Measurements from ENCODE around the gene CARHSP1. TPM values are rescaled to one million over a fixed set of nuclear protein-coding genes. Genes with fewer than 3 reads are reported as not detected.

Gene CARHSP1
- polyA plus RNA-seq, 1 donor (not counting 4 experiments of a cell fraction or from before 2014, with no cell fraction given), result 61.9 TPM

DNA sequence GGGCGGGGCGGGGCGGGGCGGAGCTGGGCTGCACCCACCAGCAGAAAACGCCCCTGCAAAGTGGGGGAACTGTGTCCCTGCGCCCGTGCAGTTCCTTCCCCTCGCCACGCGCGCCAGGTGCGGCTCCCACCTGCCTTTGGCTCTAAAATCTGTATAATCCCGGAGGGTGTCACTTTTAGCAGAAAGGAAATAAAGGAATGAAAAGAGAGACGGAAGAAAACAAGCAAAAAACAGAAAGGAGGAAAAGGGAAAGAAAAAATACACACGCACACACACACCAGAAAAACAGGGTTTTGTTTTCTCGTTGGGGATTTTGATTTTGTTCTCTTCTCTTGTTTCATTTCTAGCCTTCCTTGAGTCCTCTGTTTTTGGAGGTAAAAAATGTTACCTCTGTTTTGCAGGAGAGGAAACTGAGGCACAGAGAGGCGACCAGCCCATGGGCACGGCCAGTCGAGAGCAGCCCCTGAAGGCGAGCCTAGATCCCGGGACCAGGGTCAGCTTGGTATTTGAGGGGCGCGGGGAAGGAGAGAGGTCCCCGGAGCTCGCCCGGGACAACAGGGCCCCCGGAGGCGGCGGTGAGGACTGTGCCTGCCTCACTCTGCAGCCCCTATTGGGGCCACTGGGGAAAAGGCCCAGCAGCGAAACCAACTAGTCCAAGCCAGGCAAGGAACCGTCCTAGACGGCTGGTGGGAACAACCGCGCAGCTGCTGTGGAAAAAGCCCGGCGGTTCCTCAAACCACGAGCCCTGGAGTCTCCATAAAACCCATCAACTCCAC, 594 bp upstream of the CARHSP1 start:
- peak overlapping the region; percentile 57 to 59 (median 58) for H3K4me3 ChIP-seq (ENCODE audit: control insufficient read depth in 2 of 3, extremely low read depth in 1 of 3, insufficient read depth in 2 of 3, low read depth in 1 of 3, low read length in 3 of 3)
- H3K36me3 ChIP-seq (ENCODE audit: control insufficient read depth in 2 of 2, extremely low read depth in 1 of 2, insufficient read depth in 2 of 2, low read length in 2 of 2), result peaks cover under 1 to 1% of the 10 kb centered on the region in 2 experiments
- peaks cover 5% of the 10 kb centered on the region for H3K9me1 ChIP-seq (ENCODE audit: control insufficient read depth, extremely low read depth, insufficient read depth, low read length)
- H3K27me3 ChIP-seq (ENCODE audit: control insufficient read depth, extremely low read depth, insufficient read depth, low read length), result no peaks in the 10 kb centered on the region
- DNase-seq (ENCODE audit: low read depth, low spot score) (no peak), FAIRE-seq (no peak)
- peaks cover 37% of the 10 kb centered on the region for H3K79me2 ChIP-seq (ENCODE audit: control insufficient read depth, insufficient read depth, low read length)
- peaks cover 12% of the 10 kb centered on the region for H4K20me1 ChIP-seq (ENCODE audit: control insufficient read depth, extremely low read depth, insufficient read depth, low read length)
- H2AFZ ChIP-seq (ENCODE audit: control insufficient read depth, low read length), result no peak overlapping the region
- peaks cover 35% of the 10 kb centered on the region for H3K4me1 ChIP-seq (ENCODE audit: control insufficient read depth, extremely low read depth, insufficient read depth, low read length)
- no peaks in the 10 kb centered on the region for H3K9me3 ChIP-seq (ENCODE audit: control insufficient read depth, low read depth, low read length)
- peak overlapping the region; percentile 76 for H3K4me2 ChIP-seq (ENCODE audit: control insufficient read depth, extremely low read depth, insufficient read depth, low read depth, low read length)
- dilution Hi-C loops (cut with MboI; ENCODE audit: extremely low pct_ligation_motif_present, low sequenced_read_pairs), result no loop called here
- peak overlapping the region; percentile 13 for H3K27ac ChIP-seq (ENCODE audit: control insufficient read depth, insufficient read depth, low read length)
- TF ChIP-seq EZH2 (IDR thresholded peaks at IDR 0.05; ENCODE audit: low read length), result no peak
- TF ChIP-seq, protein P1, sequence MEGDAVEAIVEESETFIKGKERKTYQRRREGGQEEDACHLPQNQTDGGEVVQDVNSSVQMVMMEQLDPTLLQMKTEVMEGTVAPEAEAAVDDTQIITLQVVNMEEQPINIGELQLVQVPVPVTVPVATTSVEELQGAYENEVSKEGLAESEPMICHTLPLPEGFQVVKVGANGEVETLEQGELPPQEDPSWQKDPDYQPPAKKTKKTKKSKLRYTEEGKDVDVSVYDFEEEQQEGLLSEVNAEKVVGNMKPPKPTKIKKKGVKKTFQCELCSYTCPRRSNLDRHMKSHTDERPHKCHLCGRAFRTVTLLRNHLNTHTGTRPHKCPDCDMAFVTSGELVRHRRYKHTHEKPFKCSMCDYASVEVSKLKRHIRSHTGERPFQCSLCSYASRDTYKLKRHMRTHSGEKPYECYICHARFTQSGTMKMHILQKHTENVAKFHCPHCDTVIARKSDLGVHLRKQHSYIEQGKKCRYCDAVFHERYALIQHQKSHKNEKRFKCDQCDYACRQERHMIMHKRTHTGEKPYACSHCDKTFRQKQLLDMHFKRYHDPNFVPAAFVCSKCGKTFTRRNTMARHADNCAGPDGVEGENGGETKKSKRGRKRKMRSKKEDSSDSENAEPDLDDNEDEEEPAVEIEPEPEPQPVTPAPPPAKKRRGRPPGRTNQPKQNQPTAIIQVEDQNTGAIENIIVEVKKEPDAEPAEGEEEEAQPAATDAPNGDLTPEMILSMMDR (optimal IDR thresholded peaks at IDR 0.05 in 1 of 3, IDR thresholded peaks at IDR 0.05 in 1 of 3, conservative IDR thresholded peaks at IDR 0.05 in 1 of 3; ENCODE audit: extremely low read depth in 1 of 3, insufficient read depth in 2 of 3, low read length in 3 of 3), result no peak
- peak overlapping the region; percentile 50 for H3K9ac ChIP-seq (ENCODE audit: control insufficient read depth, extremely low read depth, insufficient read depth, low read length)

DNA sequence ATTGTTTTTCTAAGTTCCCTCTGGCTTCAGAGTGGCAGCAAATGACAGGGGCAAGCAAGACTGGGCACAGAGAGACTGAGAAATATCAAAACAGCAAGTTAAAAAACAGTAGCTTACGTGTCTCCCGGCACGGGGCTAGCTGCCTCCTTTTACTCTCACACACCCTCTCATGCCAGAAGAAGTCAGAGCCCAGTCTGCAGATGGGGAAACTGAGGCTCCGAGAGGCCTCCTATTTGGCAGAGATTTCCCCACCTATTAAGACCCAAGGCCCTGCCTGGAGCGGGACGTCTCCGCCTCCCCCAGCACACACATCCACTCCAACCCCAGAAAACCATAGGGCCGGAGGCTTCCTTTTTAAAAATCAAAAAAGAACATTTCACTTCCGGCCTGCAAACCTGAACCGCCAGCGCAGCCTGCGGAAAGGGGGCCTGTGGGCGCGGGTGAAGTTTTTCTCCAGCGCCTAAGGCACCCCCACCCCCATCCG, 832 bp downstream of the CARHSP1 start:
- DNase-seq (ENCODE audit: low read depth, low spot score) (no peak), FAIRE-seq (no peak)
- Histone ChIP-seq H3K36me3 (ENCODE audit: control insufficient read depth in 2 of 2, extremely low read depth in 1 of 2, insufficient read depth in 2 of 2, low read length in 2 of 2) (peaks cover 3 to 7% of the 10 kb centered on the region in 2 experiments), H3K4me2 (ENCODE audit: control insufficient read depth, extremely low read depth, insufficient read depth, low read depth, low read length) (peak overlapping the region; percentile 93), H3K27ac (ENCODE audit: control insufficient read depth, insufficient read depth, low read length) (peak overlapping the region; percentile 62), H3K79me2 (ENCODE audit: control insufficient read depth, insufficient read depth, low read length) (peaks cover 51% of the 10 kb centered on the region), H3K9me1 (ENCODE audit: control insufficient read depth, extremely low read depth, insufficient read depth, low read length) (peaks cover 9% of the 10 kb centered on the region), H4K20me1 (ENCODE audit: control insufficient read depth, extremely low read depth, insufficient read depth, low read length) (peaks cover 21% of the 10 kb centered on the region), H3K9me3 (ENCODE audit: control insufficient read depth, low read depth, low read length) (no peaks in the 10 kb centered on the region), H2AFZ (ENCODE audit: control insufficient read depth, low read length) (no peak overlapping the region), H3K27me3 (ENCODE audit: control insufficient read depth, extremely low read depth, insufficient read depth, low read length) (no peaks in the 10 kb centered on the region), H3K9ac (ENCODE audit: control insufficient read depth, extremely low read depth, insufficient read depth, low read length) (peak overlapping the region; percentile 87), H3K4me1 (ENCODE audit: control insufficient read depth, extremely low read depth, insufficient read depth, low read length) (peaks cover 42% of the 10 kb centered on the region), H3K4me3 (ENCODE audit: control insufficient read depth in 2 of 3, extremely low read depth in 1 of 3, insufficient read depth in 2 of 3, low read depth in 1 of 3, low read length in 3 of 3) (peak overlapping the region; percentile 58 to 85 (median 70))
- dilution Hi-C loops (cut with MboI; ENCODE audit: extremely low pct_ligation_motif_present, low sequenced_read_pairs), result no loop called here
- no peak for TF ChIP-seq EZH2 (IDR thresholded peaks at IDR 0.05; ENCODE audit: low read length)
- TF ChIP-seq, protein P1 (optimal IDR thresholded peaks at IDR 0.05 in 1 of 3, IDR thresholded peaks at IDR 0.05 in 1 of 3, conservative IDR thresholded peaks at IDR 0.05 in 1 of 3; ENCODE audit: extremely low read depth in 1 of 3, insufficient read depth in 2 of 3, low read length in 3 of 3), result no peak
